ENCODE data around the gene SPECC1.
"Not testable (repeated sequence)": the region's sequence is repeated elsewhere in the genome, so short reads cannot be mapped to it uniquely, and the experiment has no call there.

Gene SPECC1

DNA sequence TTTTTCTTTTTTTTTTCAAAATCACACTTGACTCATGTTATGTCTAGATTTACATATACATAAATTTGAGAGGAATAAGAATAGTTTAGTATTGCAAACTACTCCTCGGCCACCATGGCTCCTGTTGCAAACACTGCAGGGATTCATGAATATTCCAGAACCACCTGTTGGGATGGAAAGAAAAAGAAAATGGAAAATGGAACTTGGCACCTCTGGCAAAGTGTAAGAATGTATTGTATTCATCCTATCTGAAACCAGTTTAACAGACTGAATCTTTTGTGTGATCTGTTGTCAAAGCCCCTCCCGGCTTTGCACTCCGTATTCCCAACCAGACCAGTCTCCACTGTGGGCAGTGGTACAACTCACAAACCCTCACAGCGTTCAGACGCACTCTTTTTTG, 124.4 kb downstream of the SPECC1 start:
- no peak for DNase-seq

DNA sequence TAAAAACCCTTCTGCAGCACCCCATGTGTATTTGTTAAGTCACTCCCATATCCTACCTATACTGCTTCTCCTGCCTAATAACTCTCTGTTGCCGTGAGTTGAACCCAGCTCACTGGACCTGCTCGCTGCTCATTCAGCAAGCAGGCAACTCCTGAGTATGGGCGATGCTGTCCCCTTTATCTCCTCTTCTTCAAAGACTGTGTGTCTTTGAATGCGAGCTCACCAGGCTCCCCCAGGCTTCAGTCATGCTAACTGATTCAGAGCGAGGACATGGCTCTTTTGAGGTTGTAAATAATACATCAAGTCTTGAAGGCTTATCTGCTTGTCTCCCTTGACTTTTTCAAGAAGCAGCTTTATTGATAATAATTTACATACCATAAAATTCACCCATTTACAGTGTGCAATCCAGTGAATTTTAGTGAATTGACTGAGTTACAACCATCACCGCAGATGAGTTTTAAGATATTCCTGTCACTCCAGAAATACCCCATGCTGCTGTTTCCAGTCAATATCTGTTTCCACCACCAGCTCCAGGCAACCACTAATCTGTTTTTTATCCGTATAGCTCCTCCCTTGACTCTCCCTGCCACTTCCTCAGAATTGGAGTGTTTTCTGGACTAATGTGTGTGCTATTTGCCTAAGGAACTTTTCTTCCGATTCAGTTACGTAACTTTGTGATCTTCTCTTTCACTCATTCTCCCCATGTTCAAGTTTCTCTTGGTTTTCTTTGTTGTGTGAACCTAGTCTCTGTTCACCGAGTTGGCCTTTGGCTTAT, 132.2 kb downstream of the SPECC1 start:
- DNase-seq = no peak

DNA sequence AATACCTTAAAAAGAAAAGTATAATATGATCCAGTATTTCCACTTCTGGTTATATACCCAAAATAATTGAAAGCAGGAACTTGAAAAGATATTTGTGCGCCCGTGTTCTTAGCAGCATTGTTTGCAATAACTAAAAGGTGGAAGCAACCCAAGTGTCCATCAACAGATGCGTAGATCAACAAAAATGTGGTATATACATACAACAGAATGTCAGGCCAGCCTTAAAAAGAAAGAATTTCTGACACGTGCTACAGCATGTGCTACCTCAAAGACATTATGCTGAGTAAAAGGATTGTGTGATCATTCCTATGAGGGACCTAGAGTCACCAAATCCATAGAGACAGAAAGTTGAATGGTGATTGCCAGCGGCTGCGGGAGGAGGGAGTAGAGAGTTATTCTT, 133.1 kb downstream of the SPECC1 start:
- no peak for DNase-seq

DNA sequence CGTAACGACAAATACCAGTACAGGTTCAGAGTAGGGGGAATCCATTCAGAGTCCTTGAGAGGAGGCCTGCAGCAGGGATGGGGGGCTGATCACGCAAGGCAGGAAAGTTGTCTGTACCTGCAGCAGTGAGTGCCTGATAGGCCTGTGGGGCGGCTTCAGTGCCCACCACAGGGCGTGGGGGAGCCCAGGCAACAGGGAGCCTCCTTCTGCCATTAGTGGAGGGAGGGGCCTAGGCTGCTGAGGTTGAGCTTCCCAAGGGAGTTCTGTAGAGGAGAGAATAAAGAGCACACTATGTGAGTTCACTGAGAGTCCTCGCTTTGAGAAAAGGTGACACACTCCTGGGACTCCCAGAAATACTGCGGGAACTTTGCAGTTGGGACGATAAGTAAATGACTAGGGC, 134.6 kb downstream of the SPECC1 start:
- DNase-seq = no peak

DNA sequence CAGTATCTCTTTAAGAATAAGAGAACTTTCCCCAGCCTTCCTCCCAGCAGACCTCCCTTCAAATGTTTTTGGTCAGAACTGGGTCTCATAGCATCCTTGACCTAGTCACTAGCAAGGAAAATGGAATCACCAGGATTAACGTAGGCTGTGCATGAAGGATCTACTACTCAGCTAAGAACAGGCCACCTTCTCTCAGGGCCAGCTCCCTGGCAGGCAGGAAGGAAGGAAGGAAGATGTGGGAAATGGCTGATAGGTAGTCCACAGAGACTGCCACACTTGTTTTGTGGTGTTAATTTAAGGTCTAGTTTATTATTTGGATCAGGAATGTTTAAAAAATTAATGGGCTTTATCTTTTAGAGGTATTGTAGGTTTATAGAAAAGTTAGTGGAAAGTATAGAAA, 136.4 kb downstream of the SPECC1 start:
- DNase-seq = no peak

DNA sequence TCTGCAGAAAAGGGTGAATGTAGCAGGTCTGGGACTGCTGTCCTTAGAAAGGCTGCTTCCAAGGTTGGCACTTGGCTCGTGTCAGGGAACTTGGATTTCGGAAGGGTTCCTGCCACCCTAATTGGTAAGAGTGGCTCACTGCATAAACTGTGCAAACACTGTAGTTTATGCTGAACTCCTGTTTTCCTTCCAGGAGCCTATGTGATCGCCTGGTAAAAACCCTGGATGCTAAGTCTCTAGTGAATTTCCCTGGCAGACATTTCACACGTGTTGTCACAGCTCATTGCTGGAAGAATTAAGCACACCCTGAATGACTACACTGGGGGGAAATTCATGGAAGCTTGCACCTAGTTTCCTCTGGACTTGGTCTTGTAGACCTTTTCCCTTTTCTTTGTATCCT, 140.1 kb downstream of the SPECC1 start:
- DNase-seq = no peak

DNA sequence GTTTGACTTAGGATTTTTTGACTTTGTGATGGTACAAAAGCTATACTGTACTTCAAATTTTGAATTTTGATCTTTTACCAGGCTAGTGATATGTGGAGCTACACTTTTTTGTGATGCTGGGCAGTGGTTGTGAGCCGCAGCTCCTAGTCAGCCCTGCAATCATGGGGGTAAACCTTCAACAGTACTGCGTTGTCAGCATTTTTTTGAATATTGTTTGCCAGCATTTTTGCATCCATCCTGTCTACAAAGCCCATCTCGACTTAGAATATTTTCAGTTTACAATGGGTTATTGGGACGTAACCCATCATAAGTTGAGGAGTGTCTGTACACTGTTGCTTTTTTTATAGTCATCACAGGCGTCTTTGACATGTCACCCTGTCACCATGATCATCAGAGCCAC, 142.0 kb downstream of the SPECC1 start:
- DNase-seq = no peak

DNA sequence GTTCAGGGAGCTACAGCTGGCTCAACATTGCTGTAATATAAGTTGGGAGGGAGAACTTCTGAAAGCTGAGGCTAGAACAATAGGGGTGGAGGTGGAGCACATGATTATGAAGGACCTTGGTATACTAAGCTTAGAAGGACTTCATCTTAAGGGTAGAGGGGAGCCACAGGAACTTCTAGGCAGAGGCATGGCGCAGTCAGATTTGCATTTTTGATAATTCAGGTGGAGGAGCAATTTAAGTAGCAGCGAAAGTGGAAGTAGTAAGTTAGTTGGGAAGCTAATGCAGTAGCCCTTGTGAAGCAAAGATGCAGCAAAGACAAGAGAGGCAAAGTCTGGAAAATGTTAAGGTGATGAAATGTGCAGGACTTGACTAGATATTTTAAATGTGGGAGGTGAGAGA, 144.1 kb downstream of the SPECC1 start:
- no peak for DNase-seq

DNA sequence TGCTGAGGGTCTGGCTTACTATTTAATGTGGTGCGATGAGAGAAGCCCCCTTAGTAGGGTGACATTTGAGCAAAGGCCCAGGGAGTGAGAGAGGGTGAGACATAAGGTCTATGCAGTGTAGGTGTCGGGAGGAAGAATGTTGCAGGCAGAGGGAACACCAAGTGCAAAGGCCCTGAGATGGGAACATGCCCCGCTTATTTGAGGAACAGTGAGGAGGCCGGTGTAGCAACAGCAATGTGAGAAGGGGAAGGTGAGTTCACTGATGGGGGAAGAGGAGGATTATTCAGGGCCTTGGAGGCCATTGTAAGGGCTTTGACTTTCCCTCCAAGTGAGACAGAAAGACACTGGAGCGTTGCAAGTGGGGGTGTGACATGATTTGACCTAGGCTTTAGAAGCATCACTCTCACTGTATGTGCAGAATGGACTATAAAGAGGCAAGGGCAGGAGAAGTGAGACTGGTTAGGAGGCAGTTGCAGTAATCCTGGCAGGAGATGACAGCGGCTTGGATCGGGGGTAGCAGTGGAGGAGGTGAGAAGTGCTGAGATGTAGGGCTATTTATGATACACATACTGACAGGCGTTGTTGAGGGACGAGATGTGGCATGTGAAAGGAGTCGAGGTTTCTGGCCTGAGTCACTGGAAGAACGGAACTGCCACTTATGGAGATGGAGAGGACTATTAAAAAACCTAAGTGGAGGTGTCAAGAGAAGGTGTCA, 145.3 kb downstream of the SPECC1 start:
- DNase-seq = no peak

DNA sequence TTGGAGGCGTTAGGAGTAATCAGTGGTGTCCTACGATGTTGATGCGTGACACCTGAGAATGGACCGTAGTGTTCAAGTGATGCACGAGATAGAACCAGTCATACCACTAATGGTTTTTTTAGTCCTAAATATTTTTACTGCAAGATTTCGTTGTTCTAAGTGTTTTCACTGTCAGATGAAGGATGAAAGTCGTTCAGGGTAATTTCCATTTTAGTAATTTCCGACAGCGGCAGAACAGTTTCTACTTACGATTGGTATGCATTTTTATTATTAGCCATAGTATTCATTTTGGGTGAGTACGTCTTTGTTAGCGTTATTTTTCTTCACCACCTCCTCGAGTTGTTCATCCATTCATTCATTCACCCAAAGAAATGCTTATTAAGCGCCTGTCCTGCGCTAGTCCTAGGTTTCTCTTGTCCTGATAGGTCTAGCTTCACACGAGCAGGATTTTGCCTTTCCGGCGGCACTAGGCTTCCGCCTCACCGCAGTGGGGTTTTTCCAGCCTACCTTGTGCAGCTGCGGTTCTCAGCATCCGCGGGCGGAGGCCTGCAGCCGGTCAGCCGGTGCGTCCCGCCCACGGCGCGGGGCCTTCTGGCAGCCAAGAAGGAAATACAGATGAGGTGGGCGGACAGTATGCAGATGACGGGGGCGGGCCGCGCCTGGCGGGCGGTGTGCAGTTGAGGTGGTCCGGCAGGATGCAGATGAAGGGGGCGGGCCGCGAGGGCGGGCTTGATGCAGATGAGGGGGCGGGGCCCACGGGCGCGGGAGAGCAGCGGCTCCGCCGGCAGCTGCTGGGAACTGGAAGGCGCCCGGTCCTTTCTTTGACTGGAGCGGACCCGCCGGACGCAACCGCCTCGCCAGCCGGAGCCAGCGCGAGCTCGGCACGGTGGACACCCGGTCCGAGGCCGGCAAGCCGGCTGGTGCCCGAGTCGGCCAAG, 146.4 kb downstream of the SPECC1 start:
- DNase-seq = peak in 1 of 2 experiments; percentile 2

DNA sequence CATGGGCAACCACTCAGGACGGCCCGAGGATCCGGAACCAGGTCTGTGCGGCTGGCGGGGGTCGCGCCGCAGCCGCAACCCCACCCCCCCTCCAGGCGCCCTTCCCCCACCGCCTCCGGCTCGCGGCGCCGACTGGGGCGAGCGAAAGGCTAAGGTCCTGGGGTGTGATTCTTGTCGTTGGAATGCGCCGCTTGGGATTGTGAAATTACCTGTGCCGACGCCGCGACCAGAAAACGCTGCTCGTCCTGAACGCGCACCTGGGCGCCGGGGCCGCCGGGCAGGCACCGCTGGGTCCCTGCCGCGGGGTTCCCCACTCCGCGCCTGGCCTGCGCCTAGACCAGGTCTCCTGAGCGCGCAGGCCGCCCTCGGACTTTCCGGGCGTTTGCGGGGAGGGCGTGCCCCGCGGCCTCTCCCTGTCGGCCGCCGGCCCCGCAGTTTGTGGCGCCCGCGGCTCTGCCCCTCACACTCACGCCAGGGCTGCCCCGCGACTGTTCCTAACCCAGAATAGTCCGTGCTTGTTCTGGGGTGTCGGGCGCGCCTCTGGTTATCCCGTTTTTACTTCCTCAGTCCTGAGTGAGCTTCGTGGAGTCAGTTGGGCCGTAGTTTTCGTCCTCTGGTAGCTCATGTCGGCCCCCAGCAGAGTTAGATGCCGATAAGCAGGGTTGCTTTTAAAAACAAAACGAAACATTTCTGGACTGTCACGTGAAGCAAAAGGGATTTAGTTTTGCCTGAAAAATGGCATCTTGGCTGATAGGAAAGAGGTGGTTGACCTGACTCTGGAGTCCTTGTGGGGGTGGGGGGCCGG, 147.2 kb downstream of the SPECC1 start:
- DNase-seq = no peak

DNA sequence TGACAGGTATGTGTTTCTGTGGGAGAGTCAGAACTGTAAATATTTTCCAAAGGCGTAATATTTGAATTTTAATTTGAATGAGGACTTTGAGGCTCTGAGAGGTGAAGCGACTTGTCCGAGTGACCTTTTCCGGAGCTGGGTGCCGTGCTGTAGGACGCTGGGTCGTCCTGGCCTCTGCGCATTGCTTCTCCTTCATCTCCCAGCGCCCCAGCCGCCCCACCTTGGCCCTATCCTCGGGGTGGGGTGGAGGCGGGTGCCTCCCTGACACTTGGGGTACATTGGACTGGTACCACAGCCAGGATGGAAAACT, 147.8 kb downstream of the SPECC1 start:
- no peak for DNase-seq

DNA sequence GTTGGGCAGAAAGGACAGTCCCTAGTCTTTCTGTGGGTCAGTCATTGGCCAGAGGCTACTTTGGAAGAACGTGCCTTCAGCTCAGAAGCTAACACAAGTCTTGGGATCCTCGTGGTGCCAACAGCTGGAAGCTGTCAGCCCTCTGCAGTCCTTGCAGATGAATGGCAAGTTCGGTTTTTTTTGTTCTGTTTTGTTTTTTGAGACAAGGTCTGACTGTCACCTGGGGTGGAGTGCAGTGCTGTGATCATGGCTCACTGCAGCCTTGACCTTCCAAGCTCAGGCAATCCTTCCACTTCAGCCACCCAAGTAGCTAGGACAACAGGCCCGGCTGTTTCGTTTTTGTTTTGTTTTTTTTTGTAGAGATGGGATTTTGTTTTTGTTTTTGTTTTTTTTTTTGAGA, 149.4 kb downstream of the SPECC1 start:
- DNase-seq = no peak

DNA sequence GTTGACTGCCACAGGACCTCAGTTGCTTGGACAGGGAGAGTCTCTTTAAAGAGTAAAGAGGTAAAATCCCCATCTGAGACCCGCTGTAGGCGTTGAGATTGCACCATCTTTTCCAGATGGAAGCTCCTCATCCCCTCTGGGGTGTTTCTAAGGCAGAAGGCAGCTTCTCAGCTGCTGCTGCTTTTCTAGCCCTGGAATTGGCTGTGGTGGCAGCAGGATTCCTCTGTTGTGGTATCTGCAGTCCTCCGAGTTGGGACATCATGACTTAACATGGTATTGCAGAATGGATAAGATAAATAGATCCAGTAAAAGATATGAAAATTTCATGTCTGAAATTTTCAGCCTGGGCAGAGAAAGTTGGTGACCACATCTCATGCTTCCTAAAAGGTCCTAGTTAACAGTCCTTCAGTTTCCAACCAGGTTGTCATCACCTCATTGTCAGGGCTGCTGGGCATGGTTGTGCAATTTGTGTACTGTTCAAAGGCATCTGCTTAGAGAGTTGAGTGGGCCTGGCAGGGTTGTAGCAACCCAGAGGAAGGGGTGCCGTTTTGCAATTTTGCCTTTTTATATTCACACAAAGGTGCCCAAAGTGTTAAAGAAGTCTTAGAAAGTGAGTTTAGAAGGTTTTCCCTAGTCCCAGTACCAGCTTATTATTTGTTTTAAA, 150.4 kb downstream of the SPECC1 start:
- no peak for DNase-seq

DNA sequence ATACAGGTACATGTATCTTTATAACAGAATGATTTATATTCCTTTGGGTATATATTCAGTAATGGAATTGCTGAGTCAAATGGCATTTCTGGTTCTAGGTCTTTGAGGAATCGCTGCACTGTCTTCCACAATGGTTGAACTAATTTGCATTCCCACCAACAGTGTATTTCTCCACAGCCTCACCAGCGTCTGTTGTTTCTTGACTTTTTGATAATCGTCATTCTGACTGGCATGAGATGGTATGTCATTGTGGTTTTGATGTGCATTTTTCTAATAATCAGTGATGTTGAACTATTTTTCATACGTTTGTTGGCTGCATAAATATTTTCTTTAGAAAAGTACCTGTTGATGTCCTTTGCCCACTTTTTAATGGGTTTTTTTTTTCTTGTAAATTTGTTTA, 156.4 kb downstream of the SPECC1 start:
- not testable (repeated sequence) for DNase-seq

DNA sequence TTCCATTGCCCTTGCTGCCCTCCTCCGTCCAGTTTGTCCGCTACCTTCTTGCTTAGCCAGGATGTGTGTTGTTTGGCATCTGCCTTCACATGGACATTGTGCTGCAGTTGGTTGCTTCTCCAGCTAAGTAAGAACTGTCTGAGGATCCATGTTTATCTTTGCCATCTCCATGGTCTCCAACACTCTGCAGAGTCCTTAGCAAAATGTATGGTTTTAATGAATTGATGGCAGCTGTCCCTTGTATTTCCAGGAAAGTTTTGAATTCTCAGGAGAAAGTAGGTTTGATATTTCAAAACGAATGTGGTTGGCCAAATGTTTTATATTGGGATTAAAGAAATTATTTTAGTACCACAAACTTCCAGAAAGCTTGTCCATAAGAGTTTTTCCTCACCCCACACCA, 160.9 kb downstream of the SPECC1 start:
- no peak for DNase-seq

DNA sequence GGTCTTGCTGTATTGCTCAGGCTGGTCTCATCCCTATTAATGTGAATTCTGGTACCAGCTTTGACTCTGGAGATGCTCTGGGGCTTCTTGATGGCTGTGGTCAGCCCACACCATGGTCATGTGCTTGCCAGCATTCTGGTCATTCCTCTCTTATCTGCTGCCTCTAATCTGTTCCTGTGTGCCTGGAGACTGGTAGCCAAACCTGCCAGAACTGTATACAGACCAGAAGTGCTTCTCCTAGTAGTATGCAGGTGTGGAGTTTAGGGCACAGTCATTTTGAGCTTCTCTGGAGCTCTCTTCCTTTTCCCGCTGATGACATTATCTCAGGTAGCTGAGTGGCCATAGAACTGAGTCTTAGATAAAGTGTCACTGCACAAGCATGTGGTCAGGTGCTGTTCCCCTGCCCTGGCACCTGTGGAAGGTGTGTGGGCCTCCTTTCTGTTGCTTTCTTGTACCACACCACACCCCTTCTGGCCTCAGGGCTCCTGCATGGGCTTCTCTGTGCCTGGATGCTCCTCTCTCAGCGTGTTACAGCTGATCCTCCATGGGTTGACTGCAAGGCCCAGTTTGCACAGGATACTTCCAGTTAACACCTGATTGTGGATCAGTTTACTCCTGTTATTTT, 162.7 kb downstream of the SPECC1 start:
- no peak for DNase-seq

DNA sequence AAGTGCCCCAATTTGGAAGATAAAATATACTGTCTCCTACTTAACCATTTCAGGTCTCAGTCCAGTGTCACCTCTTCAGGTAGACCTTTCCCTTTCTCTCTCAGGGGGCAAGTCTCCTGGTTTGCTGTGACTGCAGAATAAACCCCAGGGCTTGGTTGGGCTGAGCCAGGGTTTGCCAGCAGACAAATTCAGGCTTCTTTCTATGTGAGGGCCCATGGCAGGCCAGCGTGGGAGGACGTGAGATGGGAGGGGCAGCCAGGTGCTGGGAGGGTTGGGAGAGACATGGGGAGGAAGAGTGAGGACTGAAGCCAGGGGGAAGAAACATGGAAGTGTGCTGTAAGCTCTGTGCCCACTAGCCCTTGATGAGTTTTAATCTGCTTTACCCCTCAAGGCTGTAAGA, 163.2 kb downstream of the SPECC1 start:
- DNase-seq = no peak

DNA sequence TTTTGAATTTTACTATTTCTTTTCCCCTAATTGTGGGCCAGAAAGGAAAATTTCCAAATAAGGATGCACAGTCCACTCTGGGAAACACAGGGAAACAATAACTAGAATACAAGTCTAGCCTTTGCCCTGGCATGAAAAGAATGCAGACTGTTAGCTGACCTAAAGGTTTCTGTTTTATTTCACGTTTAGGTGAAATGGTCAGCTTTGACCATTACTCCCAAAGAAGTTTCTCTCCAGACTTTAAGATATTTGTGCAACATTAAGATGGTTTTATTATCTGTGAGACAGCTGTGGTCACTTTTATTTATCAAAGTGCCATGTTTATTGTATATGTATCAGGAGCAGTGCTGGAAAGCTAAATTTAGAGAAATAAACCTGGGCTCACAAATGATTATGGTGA, 163.9 kb downstream of the SPECC1 start:
- no peak for DNase-seq

DNA sequence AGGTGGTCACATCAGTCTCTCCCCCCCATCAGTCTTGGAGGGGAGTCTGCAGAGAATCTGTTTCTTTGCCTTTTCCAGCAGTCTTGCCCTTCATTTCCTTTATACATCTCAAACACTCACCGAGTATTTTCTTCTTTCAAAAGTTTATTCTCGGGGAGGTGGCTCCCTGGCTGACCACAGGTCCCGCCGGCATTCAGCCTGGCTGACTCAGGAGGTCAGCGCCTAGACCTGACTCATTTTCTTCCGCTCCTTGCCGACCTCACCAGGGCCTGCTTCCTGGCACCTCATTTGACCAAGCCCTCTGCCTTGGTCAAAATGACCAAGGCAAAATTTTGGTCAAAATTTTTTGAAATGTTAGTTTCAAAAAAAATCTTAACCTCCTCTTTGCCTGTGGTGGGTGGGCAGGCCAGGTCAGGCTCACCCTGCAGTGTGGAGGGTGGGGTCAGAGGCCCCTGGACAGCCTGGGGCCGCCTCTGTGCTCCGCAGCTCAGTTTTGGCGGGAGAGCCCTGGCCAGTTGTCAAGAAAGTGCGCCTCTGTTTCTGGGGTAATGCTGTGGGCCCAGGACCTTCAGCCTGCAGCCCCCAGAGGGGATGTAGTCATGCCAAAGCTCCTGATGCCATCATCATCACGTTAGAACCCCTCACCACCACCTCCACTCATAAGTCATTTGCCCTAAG, 165.6 kb downstream of the SPECC1 start:
- DNase-seq = no peak

DNA sequence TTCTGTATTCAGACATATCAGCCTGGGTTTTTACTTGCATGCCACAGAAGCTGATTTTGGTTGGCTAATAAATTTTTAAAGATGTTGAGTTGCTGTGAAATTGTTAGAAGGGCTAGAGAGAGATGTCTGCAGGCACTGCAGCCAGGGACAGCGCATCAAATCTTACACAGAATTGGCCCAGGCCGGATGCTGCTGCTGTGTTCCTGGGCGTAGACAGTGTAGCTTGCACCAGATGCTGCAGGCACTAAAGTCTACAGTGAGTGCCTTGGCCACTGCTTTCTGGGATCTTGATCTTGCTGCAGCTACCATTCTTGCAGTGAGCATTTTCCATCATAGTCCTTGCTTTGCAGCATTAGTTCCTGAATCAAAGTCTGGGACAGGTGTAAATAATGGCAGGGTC, 169.9 kb downstream of the SPECC1 start:
- DNase-seq = no peak

All from cerebellar nuclear complex (tissue), 1 donor.